Neutrophil (primary cell): ENCODE results near the gene BCAS3.

Experiments
- H3K27ac ChIP-seq: fragments of 200-600 bp; sonication (generic); 2 replicates; pipeline ENCODE4 v1.5.1; 2016; ENCODE audit warnings: mild to moderate bottlenecking, moderate library complexity
- H3K27me3 ChIP-seq: fragments of 200-600 bp; sonication (generic); 2 replicates; pipeline ENCODE4 v1.6.0; 2016; ENCODE audit warnings: mild to moderate bottlenecking
- H3K36me3 ChIP-seq: fragments of 200-600 bp; sonication (generic); 2 replicates; pipeline ENCODE4 v1.5.1; 2017
- H3K4me1 ChIP-seq, 2 experiments: fragments of 200-600 bp in 1 of 2; sonication (generic) in 1 of 2; 1 replicate in 1 of 2; 2 replicates in 1 of 2; pipeline versions ENCODE4 v1.5.1 to v1.6.1; 2013 to 2016; ENCODE audit warnings: low read depth in 1 of 2, low read length in 1 of 2, mild to moderate bottlenecking in 1 of 2, moderate library complexity in 1 of 2; ENCODE audit not compliant: control insufficient read depth in 1 of 2, insufficient read depth in 1 of 2
- H3K4me3 ChIP-seq, 2 experiments: fragments of 200-600 bp in 1 of 2; sonication (generic) in 1 of 2; 1 replicate in 1 of 2; 2 replicates in 1 of 2; pipeline ENCODE4 v1.5.1; 2013 to 2016; ENCODE audit warnings: low read depth in 1 of 2, low read length in 1 of 2, mild to moderate bottlenecking in 1 of 2, moderate library complexity in 1 of 2
- H3K9me3 ChIP-seq: fragments of 200-600 bp; sonication (generic); 2 replicates; pipeline ENCODE4 v1.5.1; 2016
- TF ChIP-seq, protein P1 (sequence below): fragments of 200-600 bp; sonication (generic); IDR thresholded peaks from 2 replicates; pipeline ENCODE4 v1.5.1; 2016; ENCODE audit warnings: antibody characterized with exemption

BCAS3 gene

DNA sequence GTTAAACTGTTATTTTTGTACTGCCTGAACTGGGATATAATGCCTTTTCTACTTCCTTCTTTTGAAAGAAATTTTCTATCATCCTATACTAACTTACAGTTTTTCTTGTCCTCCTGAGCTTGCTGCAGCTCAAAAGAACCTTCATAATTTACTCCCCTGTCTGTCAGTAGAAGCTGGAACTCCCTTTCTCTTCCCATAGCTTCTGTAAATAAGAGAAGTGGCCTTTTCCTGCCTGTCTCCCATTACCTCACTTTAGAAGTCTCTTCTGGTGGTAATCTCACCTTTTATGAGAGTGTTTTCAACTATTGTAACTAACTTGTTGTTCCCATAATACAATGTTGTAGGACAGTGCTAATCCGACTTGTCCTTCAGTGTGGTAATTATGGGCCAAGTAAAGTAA lies 475.2 kb downstream of the BCAS3 start:
- H3K4me1 ChIP-seq: peaks cover 27 to 30% of the 10 kb centered on the region in 2 experiments
- TF ChIP-seq, protein P1, sequence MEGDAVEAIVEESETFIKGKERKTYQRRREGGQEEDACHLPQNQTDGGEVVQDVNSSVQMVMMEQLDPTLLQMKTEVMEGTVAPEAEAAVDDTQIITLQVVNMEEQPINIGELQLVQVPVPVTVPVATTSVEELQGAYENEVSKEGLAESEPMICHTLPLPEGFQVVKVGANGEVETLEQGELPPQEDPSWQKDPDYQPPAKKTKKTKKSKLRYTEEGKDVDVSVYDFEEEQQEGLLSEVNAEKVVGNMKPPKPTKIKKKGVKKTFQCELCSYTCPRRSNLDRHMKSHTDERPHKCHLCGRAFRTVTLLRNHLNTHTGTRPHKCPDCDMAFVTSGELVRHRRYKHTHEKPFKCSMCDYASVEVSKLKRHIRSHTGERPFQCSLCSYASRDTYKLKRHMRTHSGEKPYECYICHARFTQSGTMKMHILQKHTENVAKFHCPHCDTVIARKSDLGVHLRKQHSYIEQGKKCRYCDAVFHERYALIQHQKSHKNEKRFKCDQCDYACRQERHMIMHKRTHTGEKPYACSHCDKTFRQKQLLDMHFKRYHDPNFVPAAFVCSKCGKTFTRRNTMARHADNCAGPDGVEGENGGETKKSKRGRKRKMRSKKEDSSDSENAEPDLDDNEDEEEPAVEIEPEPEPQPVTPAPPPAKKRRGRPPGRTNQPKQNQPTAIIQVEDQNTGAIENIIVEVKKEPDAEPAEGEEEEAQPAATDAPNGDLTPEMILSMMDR: no peak

DNA sequence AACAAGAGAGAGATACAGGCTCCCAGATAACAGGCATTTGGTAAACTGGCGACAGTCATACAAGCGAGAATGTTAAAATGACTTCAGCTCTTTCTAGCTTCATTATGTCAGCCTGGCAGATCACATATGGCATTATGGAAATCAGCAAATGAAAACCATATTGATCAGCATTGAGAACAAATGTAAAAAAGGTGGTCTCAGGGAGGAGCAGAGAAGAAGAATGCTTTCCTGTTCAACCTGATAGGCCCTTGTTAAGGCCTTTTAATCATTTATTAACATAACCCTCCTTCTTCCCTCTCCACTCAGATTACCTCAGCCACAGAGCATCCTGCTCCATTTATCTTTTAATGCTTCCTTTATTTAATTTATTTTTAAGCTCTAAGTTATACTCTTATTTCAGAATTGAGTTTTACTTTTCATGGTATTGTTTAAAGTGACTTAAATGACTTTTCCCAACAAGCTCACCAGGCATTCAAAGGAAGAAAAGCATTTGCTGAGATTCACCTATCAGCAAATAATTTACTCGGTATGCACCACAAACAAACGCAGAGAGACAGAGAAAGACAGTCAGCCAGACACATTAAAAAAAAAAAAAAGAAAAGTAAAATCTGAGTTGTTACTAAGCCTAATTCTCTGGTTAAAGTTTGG lies 478.1 kb downstream of the BCAS3 start:
- no peaks in the 10 kb centered on the region for H3K9me3 ChIP-seq
- H3K27ac ChIP-seq: no peak overlapping the region
- H3K4me3 ChIP-seq: no peak overlapping the region
- TF ChIP-seq, protein P1: no peak
- no peaks in the 10 kb centered on the region for H3K27me3 ChIP-seq
- H3K36me3 ChIP-seq: no peaks in the 10 kb centered on the region
- H3K4me1 ChIP-seq: peaks cover 21 to 22% of the 10 kb centered on the region in 2 experiments

More for the DNA sequence above, 475.2 kb downstream of the BCAS3 start:
- Histone ChIP-seq H3K27ac (peak overlapping the region; percentile 41), H3K4me3 (no peak overlapping the region), H3K36me3 (no peaks in the 10 kb centered on the region), H3K9me3 (no peaks in the 10 kb centered on the region), H3K27me3 (no peaks in the 10 kb centered on the region)

DNA sequence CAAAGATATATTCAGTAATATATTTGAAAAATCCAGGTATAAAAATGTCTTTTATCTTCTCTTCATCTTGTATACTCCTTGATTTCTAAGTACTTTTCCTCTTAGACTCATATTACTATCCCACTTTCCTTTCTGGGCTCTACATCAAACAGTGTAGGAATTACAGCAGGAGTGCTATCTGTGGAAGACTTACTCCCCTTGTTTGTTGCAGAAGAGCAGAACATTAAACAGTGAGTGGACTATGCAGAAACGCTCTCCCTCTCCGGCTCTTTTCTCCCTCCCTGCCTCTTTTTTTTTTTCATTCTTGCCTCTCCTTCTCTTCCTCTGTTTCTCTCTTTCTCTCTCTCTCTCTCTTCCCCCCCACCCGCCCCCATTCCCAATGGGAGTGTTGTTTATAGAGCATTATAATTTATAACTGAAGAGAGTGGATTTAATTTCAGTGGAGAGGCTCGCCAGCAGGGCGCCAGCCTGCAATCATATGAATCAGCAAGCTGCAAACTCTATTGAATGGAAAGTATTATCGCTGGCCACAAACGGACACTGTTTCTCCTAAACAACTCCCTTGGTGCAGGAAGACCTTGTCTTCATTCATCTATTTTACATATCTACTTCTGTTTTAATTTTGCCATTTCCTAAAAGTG lies 479.7 kb downstream of the BCAS3 start:
- no peak overlapping the region for H3K27ac ChIP-seq
- TF ChIP-seq, protein P1: no peak
- peaks cover 18 to 19% of the 10 kb centered on the region in 2 experiments for H3K4me1 ChIP-seq
- H3K4me3 ChIP-seq: no peak overlapping the region
- H3K9me3 ChIP-seq: no peaks in the 10 kb centered on the region
- no peaks in the 10 kb centered on the region for H3K27me3 ChIP-seq
- H3K36me3 ChIP-seq: no peaks in the 10 kb centered on the region

DNA sequence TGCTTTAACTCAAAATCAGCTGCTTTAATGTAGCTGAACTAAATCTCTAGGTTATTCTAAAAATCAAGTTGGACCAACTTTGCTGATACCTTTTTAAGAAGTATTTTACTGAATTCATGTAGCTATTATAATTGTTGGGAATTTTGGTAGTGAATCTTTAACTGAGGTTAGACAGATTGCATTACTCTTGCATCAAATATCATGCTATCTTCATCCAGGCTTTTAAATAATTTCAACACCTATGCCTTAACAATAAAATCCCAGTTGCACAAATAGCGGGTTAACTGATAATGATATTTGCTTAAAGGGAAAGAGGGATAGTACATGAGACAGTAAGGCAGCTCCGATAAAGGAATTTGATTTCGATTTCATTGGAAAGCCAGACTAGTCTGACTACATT lies 480.7 kb downstream of the BCAS3 start:
- Histone ChIP-seq H3K36me3 (no peaks in the 10 kb centered on the region), H3K27ac (no peak overlapping the region), H3K9me3 (no peaks in the 10 kb centered on the region), H3K4me1 (peaks cover 13 to 14% of the 10 kb centered on the region in 2 experiments), H3K4me3 (no peak overlapping the region), H3K27me3 (no peaks in the 10 kb centered on the region)
- TF ChIP-seq, protein P1: no peak

DNA sequence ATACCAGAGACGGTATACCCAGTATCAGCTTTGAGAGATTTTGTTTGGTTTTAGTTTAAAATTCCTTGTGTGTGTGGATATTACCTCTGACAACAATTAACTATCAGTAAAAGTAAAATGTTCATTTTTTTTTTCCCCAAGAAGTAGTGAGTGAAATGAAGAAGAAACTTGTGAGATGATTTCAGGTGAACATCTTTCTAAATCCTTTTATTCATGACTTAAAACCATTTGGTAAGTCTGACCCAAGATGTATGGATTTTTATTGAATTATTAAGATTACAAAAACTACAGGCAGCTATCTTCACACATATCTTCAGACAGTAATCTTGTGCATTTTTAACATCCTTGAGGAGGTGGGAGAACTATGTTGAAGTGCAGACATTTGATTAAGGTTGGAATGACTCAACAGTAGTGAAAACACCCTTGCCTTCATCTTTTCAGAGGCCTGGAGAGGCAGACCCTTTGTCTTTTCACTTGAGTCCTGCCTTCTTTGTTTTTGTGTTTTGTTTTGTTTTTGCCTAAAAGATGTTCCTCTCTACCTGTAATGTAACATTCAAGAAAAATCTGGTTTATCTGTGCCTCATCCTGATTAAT lies 481.7 kb downstream of the BCAS3 start:
- Histone ChIP-seq H3K27me3 (no peaks in the 10 kb centered on the region), H3K4me3 (no peak overlapping the region), H3K4me1 (peaks cover 4 to 5% of the 10 kb centered on the region in 2 experiments), H3K36me3 (no peaks in the 10 kb centered on the region), H3K27ac (peak overlapping the region; percentile 2), H3K9me3 (no peaks in the 10 kb centered on the region)
- TF ChIP-seq, protein P1: no peak
